Activated T-helper 1 cell treated with anti-CD3 and anti-CD28 coated beads, Interleukin-12 subunit alpha, Interleukin-12 subunit beta, Interleukin-2, Interleukin-4 antibody, amounts not matched to agents 30 ng/mL and 10 ng/mL and 1 ng/mL, durations not matched to agents 14 hours and 24 hours and 36 hours (primary cell): ENCODE results near the gene CCL11. TPM values are rescaled to one million over a fixed set of nuclear protein-coding genes. Genes with fewer than 3 reads are reported as not detected.

ENCODE experiments used
- DNase-seq: peaks from one replicate; pipeline ENCODE4 v3.0.0; 2021; ENCODE audit warnings: low spot score
- H3K27ac Mint-ChIP-seq: one replicate; pipeline ENCODE4 v1.8.0; 2021; ENCODE audit warnings: mild to moderate bottlenecking, mixed read lengths
- H3K27me3 Mint-ChIP-seq: one replicate; pipeline ENCODE4 v1.8.0; 2022; ENCODE audit warnings: mild to moderate bottlenecking, moderate library complexity, mixed read lengths; ENCODE audit not compliant: insufficient read depth
- H3K36me3 Mint-ChIP-seq: one replicate; pipeline ENCODE4 v1.8.0; 2021; ENCODE audit warnings: low read depth, mixed read lengths
- H3K4me1 Mint-ChIP-seq: one replicate; pipeline ENCODE4 v1.8.0; 2021; ENCODE audit warnings: low read depth, mixed read lengths
- H3K4me3 Mint-ChIP-seq: one replicate; pipeline ENCODE4 v1.8.0; 2021; ENCODE audit warnings: mild to moderate bottlenecking, moderate library complexity, mixed read lengths
- H3K9me3 Mint-ChIP-seq: one replicate; pipeline ENCODE4 v1.8.0; 2021; ENCODE audit warnings: mixed read lengths
- intact Hi-C: fragments of 100-400 bp; cut with micrococcal nuclease; formaldehyde crosslinking; loops from one replicate; pipeline ENCODE4 v1.15.1; 2024
- total RNA-seq: library from RNA; stranded (reverse); gene quantifications from 2 replicates; pipeline ENCODE4 v1.2.3, GENCODE V29; 2022

The CCL11 gene
- total RNA-seq, 1 donor from 2014 or later, result not detected

DNA sequence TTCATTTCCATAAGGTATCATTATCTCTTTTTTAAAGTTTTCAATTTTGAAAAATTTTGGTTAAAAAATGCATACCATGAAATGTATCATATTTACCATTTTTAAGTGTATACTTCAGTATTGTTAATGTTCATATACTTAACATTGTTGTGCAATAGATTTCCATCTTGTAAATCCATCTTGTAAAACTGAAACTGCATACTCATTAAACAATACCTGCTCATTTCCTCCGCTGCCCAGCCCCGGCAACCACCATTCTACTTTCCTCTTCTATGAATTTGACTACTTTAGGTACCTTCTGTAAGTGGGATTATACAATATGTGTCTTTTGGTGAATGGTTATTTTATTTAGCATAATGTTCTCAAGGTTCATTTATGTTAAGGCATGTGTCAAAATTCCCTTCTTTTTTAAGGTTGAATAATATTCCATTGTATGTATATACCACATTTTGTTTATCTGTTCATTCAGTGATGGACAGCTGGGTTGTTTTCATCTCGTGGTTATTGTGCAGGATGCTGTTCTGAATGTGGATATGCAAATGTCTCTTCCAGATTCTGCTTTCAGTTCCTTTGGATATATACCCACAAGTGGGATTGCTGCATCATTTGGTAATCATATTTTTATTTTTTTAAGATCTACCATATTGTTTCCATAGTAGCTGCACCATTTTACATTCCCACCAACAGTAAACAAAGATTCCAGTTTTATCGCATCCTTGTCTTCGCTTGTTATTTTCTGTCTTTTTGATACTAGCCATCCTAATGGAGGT lies 23.8 kb upstream of the CCL11 start:
- H3K27me3 Mint-ChIP-seq, result peaks cover 31% of the 10 kb centered on the region
- peak; percentile 4 for DNase-seq
- H3K4me1 Mint-ChIP-seq, result peaks cover 16% of the 10 kb centered on the region
- no peak overlapping the region for H3K4me3 Mint-ChIP-seq
- intact Hi-C loops, result loop anchor here (1.0 to 5.0 kb wide), 2 partner anchors 46 to 60 kb away; no protein-coding TSS in a partner anchor
- H3K36me3 Mint-ChIP-seq, result no peaks in the 10 kb centered on the region
- no peaks in the 10 kb centered on the region for H3K9me3 Mint-ChIP-seq
- H3K27ac Mint-ChIP-seq, result no peak overlapping the region

DNA sequence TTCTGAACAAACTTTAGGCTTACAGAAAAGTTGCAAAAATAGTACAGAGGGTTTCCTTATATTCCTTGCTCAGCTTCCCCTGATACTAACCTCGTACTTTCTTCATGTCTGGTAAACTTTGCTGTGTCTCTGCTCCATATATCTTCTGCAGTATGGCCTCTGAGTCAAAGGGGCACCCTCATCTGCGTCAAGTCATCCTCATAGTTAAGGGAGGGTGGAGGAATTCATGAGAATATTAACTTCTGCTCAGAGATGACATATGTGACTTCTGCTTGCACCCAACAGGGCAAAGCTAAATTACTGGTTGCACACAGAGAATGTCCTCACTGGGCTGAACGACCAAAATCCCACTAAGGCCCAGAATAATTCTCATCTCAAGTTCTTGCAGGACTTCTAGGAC lies 19.8 kb upstream of the CCL11 start:
- intact Hi-C loops, result no loop called here
- no peaks in the 10 kb centered on the region for H3K36me3 Mint-ChIP-seq
- no peak overlapping the region for H3K27ac Mint-ChIP-seq
- no peaks in the 10 kb centered on the region for H3K9me3 Mint-ChIP-seq
- no peak for DNase-seq
- H3K27me3 Mint-ChIP-seq, result peaks cover 41% of the 10 kb centered on the region
- H3K4me3 Mint-ChIP-seq, result no peak overlapping the region
- H3K4me1 Mint-ChIP-seq, result peaks cover 9% of the 10 kb centered on the region

DNA sequence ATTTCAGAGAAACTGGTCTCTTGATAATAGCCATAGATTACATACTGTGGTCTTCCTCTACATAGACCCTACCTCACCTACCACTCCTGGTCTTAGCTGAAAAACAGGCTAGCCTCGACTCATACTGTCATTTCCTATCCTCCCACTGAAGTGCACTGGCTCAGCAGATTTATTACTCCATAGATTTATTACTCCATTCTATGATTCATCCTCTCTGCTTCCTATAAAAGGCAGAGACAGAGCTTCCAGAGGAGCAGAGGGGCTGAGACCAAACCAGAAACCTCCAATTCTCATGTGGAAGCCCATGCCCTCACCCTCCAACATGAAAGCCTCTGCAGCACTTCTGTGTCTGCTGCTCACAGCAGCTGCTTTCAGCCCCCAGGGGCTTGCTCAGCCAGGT lies 15.6 kb upstream of the CCL11 start, which contains the start of gene CCL7:
Gene CCL7, plus strand, starts transcription at position 253 of the 400 bp plus-strand sequence. Its CDS starts 70 bp downstream, at position 323.
- no peak within 1 kb of the TSS for H3K4me3 Mint-ChIP-seq
- no peaks in the 10 kb centered on the region for H3K4me1 Mint-ChIP-seq
- H3K9me3 Mint-ChIP-seq, result no peaks in the 10 kb centered on the region
- H3K36me3 Mint-ChIP-seq, result no peaks in the 10 kb centered on the region
- intact Hi-C loops, result no loop called here
- no peak for DNase-seq
- peaks cover 44% of the 10 kb centered on the region for H3K27me3 Mint-ChIP-seq
- no peak within 1 kb of the TSS for H3K27ac Mint-ChIP-seq

DNA sequence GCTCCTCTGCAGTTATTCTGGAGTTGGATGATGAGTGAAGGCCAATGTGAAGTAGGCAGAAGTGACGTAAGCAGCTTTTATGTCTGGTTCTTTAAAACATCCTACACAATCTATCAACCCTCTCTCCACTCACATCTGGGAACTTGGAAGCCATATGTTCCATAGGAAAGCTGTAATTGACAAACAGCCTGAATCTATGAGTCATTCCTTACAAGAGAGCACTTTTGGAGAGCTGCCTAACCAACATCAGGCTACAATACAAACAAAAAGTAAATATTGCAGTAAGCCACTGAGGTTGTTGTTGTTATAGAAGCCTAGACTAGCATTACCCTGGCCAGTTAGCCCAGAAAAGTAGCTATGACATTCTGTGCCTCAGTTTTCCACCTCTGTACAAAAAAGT lies 9.7 kb upstream of the CCL11 start:
- no peak overlapping the region for H3K4me3 Mint-ChIP-seq
- H3K36me3 Mint-ChIP-seq, result no peaks in the 10 kb centered on the region
- peaks cover 31% of the 10 kb centered on the region for H3K27me3 Mint-ChIP-seq

DNA sequence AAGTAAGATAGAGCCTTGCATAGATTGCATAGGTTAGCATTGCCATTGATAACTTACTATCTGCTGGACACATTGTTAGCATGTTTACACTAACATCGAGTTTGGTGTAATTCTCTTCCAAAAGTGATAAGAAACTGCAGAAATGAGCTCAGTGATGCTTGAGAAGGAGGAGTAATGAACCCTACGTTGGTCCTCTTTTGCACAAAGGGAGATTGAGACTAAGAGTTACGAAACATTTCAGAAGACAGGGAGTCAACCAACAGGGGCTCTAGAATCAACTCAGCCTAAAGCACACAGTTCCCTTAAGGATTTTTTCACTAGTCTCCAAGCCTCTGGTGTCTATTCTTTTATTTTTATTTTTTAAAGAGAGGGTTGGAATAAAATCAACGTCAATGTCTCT lies 8.7 kb upstream of the CCL11 start:
- no peaks in the 10 kb centered on the region for H3K9me3 Mint-ChIP-seq
- no peak overlapping the region for H3K27ac Mint-ChIP-seq
- intact Hi-C loops, result no loop called here
- no peaks in the 10 kb centered on the region for H3K4me1 Mint-ChIP-seq
- H3K4me3 Mint-ChIP-seq, result no peak overlapping the region
- no peaks in the 10 kb centered on the region for H3K36me3 Mint-ChIP-seq
- H3K27me3 Mint-ChIP-seq, result peaks cover 31% of the 10 kb centered on the region
- DNase-seq, result no peak

More for the DNA sequence above, 9.7 kb upstream of the CCL11 start:
- Mint-ChIP-seq H3K4me1 (no peaks in the 10 kb centered on the region), H3K9me3 (no peaks in the 10 kb centered on the region), H3K27ac (no peak overlapping the region)
- DNase-seq, result no peak
- intact Hi-C loops, result no loop called here

DNA sequence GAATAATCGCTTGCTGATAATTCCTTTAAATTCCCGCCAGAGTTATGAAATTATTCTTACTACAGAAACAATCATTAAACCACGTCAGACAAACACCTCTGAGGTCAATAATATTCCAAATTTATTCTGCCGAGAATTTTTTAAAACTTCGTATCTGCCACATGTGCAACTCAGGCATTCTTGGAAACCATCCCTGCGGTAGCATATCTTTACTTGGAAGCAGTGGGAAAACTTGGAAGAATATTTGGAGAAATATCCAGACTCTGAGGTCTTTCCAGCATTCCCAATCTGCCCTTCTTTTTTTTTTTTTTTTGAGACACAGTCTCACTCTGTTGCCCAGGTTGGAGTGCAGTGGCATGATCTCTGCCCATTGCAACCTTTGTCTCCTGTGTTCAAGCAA lies 2.0 kb upstream of the CCL11 start:
- H3K27ac Mint-ChIP-seq, result no peak overlapping the region
- peaks cover 29% of the 10 kb centered on the region for H3K27me3 Mint-ChIP-seq
- H3K36me3 Mint-ChIP-seq, result no peaks in the 10 kb centered on the region
- no peaks in the 10 kb centered on the region for H3K9me3 Mint-ChIP-seq
- no peak for DNase-seq
- H3K4me1 Mint-ChIP-seq, result no peaks in the 10 kb centered on the region
- intact Hi-C loops, result no loop called here
- no peak overlapping the region for H3K4me3 Mint-ChIP-seq

DNA sequence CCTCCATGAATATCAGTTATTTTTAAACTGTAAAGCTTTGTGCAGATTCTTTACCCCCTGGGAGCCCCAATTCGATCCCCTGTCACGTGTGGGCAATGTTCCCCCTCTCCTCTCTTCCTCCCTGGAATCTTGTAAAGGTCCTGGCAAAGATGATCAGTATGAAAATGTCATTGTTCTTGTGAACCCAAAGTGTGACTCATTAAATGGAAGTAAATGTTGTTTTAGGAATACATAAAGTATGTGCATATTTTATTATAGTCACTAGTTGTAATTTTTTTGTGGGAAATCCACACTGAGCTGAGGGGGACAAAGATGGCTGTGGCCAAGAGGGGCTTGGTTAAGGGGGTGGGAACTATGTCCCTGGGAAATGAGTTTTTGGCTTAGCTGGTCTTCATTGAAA lies 2.3 kb downstream of the CCL11 start:
- no peaks in the 10 kb centered on the region for H3K9me3 Mint-ChIP-seq
- H3K4me3 Mint-ChIP-seq, result no peak overlapping the region
- peaks cover 15% of the 10 kb centered on the region for H3K27me3 Mint-ChIP-seq
- H3K27ac Mint-ChIP-seq, result peak overlapping the region; percentile 50
- no peaks in the 10 kb centered on the region for H3K4me1 Mint-ChIP-seq
- intact Hi-C loops, result no loop called here
- DNase-seq, result no peak
- no peaks in the 10 kb centered on the region for H3K36me3 Mint-ChIP-seq

DNA sequence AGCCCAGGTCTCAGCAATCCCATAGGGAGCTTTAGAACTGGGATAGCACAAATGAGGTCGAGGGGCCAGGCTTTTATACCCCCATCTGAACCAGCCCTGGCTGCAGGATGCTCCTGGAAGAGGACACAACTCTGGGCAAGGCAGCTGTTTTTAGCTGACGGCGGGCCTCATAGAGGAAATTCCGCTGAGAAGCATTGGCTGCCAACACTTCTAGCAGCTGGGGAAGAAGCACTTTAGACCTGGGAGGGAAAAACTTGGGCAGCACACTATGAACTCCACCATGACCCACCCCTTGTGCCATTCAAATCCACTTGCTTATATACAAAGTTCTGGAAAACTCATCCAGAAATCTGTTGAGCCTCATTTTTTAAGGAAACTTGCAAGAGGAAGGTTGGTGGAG lies 5.0 kb downstream of the CCL11 start:
- Mint-ChIP-seq H3K9me3 (no peaks in the 10 kb centered on the region), H3K4me1 (no peaks in the 10 kb centered on the region), H3K27ac (no peak overlapping the region), H3K4me3 (no peak overlapping the region), H3K27me3 (peaks cover 13% of the 10 kb centered on the region), H3K36me3 (no peaks in the 10 kb centered on the region)
- DNase-seq, result no peak
- intact Hi-C loops, result no loop called here

DNA sequence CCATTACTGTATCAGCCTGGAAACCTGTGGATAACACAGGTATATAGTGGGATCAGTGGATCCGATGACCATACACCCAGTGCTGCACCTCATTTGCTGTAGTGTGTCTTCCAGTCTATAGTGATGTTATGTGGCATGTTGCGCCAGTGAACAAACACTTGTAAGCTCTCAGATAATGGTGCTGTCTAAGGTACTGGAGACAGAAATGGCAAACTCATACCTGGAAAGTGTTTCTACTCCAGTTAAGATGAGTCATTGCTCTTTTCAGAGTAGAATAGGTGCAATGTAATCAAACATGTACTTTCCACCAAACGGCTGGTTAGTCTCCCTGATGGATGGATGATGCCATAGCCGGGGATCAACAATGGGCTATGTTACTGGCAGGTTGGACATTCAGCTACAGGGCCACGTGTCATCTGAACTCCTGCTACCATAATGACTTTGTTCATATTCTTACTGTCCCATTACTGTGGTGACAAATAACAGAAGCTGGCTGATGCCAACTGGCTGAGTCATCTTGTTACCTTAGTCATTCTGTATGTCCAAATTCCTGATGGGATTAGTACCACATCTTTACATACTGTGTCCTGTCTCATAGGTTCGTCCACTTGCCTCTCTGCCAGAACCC lies 6.3 kb downstream of the CCL11 start:
- H3K27ac Mint-ChIP-seq, result no peak overlapping the region
- H3K4me1 Mint-ChIP-seq, result no peaks in the 10 kb centered on the region
- peaks cover 15% of the 10 kb centered on the region for H3K27me3 Mint-ChIP-seq
- no peaks in the 10 kb centered on the region for H3K36me3 Mint-ChIP-seq
- intact Hi-C loops, result no loop called here
- no peak overlapping the region for H3K4me3 Mint-ChIP-seq
- no peak for DNase-seq
- no peaks in the 10 kb centered on the region for H3K9me3 Mint-ChIP-seq

DNA sequence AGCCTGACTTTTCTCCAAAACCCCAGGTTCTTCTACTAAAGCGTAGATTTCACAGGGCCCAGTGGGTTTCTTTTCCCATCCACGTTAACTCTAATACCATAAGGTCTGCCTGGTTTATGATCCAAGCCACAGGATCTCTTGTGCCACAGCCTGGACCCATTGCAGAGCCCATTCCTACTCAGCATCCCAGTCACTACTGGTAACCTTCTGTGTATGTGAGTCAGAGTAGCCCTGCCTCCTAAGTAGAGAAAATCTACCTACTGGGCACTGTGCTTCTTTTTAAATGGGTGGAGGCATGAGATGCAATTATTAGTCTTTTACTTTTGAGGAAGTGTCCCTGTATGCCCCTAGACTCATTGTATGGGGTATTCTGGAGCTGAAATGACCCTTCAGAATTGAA lies 13.5 kb downstream of the CCL11 start:
- Mint-ChIP-seq H3K27me3 (peaks cover 7% of the 10 kb centered on the region), H3K27ac (no peak overlapping the region), H3K4me1 (peaks cover 32% of the 10 kb centered on the region), H3K9me3 (peaks cover 8% of the 10 kb centered on the region), H3K4me3 (no peak overlapping the region), H3K36me3 (no peaks in the 10 kb centered on the region)
- intact Hi-C loops, result no loop called here
- DNase-seq, result no peak

DNA sequence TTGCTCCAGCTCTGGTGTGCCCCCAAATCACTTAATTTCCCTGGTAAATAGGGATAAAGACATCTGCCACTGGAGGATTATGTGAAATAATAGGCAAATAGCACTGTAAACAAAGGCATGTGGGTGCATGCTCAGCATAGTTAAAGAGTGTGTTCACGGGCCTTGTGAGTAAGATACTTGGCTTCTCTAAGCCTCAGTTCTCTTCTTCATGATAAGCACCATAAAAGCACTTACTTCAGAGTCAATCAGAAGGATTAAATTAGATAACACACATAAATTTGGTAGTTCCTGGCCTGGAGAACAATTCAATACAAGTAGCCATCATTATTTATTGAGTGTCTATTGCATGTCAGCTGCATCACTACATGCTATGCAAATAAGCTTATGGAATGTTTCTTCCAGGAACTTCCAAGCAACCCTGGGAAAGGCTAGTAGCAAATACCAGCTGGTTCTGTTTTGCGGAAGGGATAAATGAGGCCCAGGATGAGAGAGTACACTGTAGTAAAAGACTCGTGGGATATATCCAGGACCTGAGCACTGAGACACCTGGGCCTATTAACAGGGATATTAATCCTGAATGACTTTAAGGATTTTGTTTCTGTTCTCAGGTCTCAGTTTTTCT lies 14.5 kb downstream of the CCL11 start:
- H3K9me3 Mint-ChIP-seq, result peaks cover 8% of the 10 kb centered on the region
- peaks cover 7% of the 10 kb centered on the region for H3K27me3 Mint-ChIP-seq
- no peak overlapping the region for H3K4me3 Mint-ChIP-seq
- H3K27ac Mint-ChIP-seq, result no peak overlapping the region
- no peaks in the 10 kb centered on the region for H3K36me3 Mint-ChIP-seq
- DNase-seq, result no peak
- peaks cover 40% of the 10 kb centered on the region for H3K4me1 Mint-ChIP-seq
- intact Hi-C loops, result loop anchor here (1.0 kb wide), 1 partner anchor 77 kb away; no protein-coding TSS in a partner anchor

DNA sequence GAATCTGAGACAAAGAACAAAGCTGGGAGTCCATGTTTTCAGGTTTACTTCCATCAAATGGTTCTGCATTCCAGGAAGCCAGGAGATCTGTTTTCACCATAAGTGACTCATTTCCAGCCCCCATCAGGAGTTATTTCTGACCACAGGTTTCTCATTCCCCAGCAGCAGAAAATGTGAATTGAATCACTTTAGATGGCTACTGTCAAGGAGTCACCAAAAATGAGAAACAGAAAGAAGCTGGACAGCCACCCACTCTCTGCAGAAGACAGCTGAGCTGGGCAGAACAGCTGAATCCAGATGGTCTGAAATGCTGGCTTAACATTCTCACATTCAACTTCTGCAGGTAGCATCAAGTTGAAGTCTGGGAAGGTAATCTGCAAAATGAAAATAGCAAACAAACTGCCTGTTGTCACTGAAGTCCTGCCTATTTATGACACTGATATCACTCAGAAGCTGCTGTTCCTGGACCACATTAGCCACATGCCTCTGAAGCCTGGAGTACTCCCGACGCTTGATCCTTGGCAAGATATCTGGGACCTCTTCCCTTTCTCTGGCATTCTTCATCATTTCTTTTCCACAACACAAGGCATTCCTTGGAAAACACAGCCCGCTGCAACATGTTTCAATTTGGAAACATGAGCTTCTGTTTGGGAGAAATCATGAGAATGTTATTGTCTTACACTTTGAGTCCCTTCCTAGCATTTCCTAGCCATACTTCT lies 15.3 kb downstream of the CCL11 start:
- Mint-ChIP-seq H3K9me3 (peaks cover 8% of the 10 kb centered on the region), H3K27me3 (peaks cover 2% of the 10 kb centered on the region), H3K4me1 (peaks cover 42% of the 10 kb centered on the region), H3K36me3 (no peaks in the 10 kb centered on the region), H3K4me3 (no peak overlapping the region), H3K27ac (no peak overlapping the region)
- DNase-seq, result no peak
- intact Hi-C loops, result loop anchor here (1.0 kb wide), 1 partner anchor 76 kb away; no protein-coding TSS in a partner anchor
